ENCODE data around the gene RIT1.

GRCh38 chr1:155942578-155943141, 31.5 kb upstream of the RIT1 start:
- no peak for TF ChIP-seq EZH2phosphoT487 (IDR thresholded peaks at IDR 0.05; ENCODE audit: low read depth)
- TF ChIP-seq, protein P1, sequence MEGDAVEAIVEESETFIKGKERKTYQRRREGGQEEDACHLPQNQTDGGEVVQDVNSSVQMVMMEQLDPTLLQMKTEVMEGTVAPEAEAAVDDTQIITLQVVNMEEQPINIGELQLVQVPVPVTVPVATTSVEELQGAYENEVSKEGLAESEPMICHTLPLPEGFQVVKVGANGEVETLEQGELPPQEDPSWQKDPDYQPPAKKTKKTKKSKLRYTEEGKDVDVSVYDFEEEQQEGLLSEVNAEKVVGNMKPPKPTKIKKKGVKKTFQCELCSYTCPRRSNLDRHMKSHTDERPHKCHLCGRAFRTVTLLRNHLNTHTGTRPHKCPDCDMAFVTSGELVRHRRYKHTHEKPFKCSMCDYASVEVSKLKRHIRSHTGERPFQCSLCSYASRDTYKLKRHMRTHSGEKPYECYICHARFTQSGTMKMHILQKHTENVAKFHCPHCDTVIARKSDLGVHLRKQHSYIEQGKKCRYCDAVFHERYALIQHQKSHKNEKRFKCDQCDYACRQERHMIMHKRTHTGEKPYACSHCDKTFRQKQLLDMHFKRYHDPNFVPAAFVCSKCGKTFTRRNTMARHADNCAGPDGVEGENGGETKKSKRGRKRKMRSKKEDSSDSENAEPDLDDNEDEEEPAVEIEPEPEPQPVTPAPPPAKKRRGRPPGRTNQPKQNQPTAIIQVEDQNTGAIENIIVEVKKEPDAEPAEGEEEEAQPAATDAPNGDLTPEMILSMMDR (IDR thresholded peaks at IDR 0.05; ENCODE audit: low read depth, low read length), result no peak
